Left ventricle myocardium superior (tissue), 1 donor: ENCODE measurements around the gene USP7. TPM values are rescaled to one million over a fixed set of nuclear protein-coding genes. Genes with fewer than 3 reads are reported as not detected.

ENCODE experiments used
- ATAC-seq: fragments of 200-7000 bp; cut with Tn5 transposase; one replicate; pipeline ENCODE4 v1.9.1; 2020; ENCODE audit warnings: mild to moderate bottlenecking, moderate library complexity
- DNase-seq: peaks from one replicate; pipeline ENCODE4 v3.0.0-alpha.2; 2020
- intact Hi-C: fragments of 100-400 bp; cut with micrococcal nuclease; formaldehyde crosslinking; loops from one replicate; pipeline ENCODE4 v1.11.0; 2022
- total RNA-seq: library from RNA; stranded (reverse); fragmentation: NEBNext Ultra II Directional; extraction: Animal tissue kit (Norgen Biotek cat#: 25700); gene quantifications from one replicate; pipeline ENCODE4 v1.2.1, GENCODE V29; 2021
- donor health status: DM: no; HTN: yes; CAD: no; lungs with severe emphysema.

Gene USP7
- total RNA-seq, 1 donor from 2014 or later, result 68.0 TPM

GRCh38 chr16:8868416-8869211 is 95.1 kb downstream of the USP7 start, which contains the start of gene CARHSP1:
Gene CARHSP1, minus strand, starts transcription at chr16:8869006. Its CDS starts 9,678 bp downstream, at chr16:8859328.
- ATAC-seq, result peak; percentile 91
- intact Hi-C loops, result no loop called here

DNA sequence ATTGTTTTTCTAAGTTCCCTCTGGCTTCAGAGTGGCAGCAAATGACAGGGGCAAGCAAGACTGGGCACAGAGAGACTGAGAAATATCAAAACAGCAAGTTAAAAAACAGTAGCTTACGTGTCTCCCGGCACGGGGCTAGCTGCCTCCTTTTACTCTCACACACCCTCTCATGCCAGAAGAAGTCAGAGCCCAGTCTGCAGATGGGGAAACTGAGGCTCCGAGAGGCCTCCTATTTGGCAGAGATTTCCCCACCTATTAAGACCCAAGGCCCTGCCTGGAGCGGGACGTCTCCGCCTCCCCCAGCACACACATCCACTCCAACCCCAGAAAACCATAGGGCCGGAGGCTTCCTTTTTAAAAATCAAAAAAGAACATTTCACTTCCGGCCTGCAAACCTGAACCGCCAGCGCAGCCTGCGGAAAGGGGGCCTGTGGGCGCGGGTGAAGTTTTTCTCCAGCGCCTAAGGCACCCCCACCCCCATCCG is 95.7 kb downstream of the USP7 start:
- ATAC-seq (no peak), DNase-seq (no peak)
- intact Hi-C loops, result no loop called here

More at GRCh38 chr16:8868416-8869211, 95.1 kb downstream of the USP7 start, which contains the start of gene CARHSP1:
- DNase-seq, result peak; percentile 91

DNA sequence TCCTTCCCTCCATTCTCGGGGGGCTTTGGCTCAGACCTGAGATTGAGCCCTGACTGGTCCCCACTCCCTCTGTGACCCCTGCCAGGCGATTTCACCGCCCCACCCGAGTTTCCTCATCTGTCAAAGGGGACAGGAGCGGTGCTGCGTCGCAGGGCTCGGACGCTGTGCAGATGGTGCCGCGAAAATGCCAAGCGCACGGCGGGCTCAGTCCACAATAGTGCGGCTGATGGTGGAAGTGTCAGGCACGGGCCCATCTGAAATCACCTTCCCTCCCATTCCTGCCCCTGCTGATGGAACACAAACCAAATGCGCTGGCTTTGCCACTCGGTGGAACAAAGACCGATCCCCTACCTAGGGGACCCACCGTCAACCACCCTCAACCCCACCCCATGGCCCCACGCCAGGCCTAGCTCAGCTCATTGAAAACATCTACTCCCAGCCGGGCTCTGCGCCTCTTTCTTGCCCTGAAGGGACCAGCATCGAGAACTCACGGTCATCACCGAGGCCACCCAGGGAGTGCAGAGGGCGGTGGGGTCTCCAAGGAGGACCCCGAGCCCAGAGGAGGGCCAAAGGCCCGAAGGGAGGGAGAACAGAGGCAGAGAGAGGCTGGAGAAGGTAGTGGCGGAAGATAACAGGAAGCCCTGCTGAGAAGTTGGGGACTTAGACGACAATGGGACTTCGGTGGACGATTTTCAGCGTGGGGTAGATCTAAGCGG is 96.3 kb downstream of the USP7 start:
- intact Hi-C loops, result no loop called here
- DNase-seq (peak; percentile 72), ATAC-seq (no peak)

DNA sequence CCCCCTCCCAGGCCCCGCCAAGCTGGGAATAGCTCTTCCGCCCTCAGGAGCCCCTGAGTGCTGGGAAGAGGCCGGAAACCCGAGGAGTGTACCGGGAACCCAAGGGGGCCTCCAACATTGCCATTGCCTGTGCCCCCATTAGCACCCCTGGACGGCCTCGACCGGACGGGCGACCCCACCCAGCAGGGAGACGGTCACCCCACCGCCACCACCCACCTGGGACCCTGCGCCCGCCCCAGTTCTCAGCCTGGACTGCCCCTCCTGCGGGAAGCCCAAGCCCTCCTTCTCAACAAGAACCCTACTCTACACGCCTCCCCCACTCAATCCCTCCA is 96.9 kb downstream of the USP7 start:
- ATAC-seq (no peak), DNase-seq (no peak)
- intact Hi-C loops, result no loop called here

GRCh38 chr16:8866118-8866883 is 97.4 kb downstream of the USP7 start:
- DNase-seq (peak; percentile 76), ATAC-seq (peak; percentile 7)
- intact Hi-C loops, result no loop called here

DNA sequence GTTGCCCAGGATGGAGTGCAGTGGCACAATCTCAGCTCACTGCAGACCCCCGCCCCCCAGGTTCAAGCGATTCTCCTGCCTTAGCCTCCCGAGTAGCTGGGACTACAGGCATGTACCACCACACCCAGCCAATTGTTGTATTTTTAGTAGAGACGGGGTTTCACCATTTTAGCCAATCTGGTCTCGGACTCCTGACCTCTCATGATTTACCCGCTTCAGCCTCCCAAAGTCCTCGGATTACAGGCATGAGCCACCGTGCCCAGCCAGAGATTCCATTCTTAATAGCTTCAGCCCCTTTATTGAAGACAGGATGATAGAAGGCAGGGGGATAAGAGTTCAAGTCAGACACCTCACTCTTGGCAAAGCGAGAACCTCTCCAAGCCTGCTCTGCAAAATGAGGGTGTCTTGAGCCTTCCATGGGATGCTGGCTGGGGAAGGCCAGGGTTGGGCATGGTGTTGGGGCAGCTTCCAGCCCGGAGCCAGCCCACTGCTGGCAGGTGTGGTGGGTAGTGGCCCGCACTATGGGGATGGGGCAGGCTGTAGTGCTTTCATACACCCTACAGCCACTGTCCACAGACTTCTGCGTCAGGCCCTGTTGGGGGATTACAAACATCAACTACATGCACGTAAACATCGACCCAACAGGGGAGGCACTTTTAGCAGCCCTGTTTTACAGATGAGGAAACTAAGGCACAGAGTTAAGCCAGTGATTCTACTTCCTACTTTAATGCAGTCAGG is 98.4 kb downstream of the USP7 start:
- DNase-seq (no peak), ATAC-seq (no peak)
- intact Hi-C loops, result no loop called here

DNA sequence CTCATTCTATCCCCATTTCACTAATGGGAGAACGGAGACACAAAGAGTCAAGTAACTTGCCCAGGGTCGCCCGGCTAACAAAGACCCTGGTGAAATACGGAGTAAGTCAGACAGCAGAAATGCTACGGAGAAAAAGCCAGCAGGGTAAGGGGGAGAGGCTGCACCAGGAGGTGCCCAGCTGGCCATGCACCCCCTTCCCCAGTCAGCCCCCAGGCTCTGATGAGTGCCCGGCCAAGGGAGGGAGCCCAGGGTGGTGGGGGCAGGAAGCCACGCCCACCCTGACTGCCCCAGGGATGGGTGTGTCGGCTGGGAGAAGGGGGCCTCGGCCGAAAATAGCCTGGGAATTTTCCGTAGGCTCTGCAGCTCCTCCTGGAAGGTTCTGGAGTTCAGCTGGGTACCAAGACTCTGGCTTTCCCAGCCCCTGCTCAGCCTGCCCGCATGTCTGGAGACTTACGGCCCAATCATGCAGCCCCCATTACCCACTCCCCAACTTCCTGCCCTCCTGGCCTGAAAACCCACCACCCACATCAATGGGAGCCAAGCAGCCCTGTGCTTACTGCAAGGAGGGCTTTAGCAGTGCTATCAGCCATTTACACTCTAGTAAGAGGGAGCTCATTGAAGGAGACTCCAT is 99.1 kb downstream of the USP7 start:
- ATAC-seq (no peak), DNase-seq (no peak)
- intact Hi-C loops, result no loop called here

GRCh38 chr16:8863594-8864424 is 99.9 kb downstream of the USP7 start:
- intact Hi-C loops, result no loop called here
- DNase-seq (peak; percentile 59), ATAC-seq (peak; percentile 8)

- intact Hi-C loops, result no loop called here
- DNase-seq (peak; percentile 29), ATAC-seq (no peak)
These were observed 101.2 kb downstream of the USP7 start for GRCh38 chr16:8862309-8863130.

GRCh38 chr16:8861563-8862308 is 102.0 kb downstream of the USP7 start:
- DNase-seq, result peak; percentile 71
- ATAC-seq, result peak; percentile 65
- intact Hi-C loops, result no loop called here

DNA sequence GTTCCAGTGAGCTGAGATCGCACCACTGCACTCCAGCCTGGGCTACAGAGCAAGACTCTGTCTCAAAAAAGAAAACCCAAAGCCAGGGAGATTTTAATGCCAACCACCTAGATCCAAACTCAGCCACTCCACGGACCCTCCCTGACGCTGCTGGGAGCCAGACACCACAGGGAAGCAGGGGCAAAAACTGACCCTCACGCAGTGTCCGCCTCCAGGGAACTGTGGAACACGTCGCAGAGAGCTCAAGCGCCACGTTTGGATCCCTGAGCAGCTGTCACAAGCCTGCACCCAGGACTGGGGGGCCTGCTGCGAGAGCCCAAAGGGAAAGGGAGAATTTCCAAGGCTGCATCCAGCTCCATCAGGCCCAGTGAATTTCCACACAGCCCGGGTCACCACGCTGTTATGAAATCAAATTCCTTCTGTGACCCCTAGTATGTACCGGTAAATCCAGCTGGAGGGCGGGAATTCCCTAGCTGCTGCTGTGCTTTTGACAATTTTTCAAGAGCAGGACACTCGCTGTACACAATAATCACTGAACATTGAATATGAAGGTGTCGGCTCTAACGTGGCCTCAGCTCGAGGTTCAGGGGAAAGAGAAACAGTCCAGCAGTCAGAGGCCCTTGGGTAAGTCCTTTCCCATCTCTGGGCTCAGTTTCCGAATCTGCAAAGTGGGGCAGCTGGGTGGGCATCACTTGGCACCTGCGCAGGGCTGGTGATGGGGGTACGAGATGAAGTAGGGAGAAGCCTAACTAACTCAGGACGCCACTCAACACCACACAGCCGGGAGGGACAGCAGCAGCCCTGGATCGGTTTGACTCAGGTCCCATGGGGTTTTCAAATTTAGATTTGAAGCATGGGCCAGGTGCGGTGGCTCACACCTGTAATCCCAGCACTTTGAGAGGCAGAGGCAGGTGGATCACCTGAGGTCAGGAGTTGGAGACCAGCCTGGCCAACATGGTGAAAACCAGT is 103.5 kb downstream of the USP7 start:
- DNase-seq, result peak; percentile 61
- ATAC-seq, result peak; percentile 50
- intact Hi-C loops, result no loop called here

DNA sequence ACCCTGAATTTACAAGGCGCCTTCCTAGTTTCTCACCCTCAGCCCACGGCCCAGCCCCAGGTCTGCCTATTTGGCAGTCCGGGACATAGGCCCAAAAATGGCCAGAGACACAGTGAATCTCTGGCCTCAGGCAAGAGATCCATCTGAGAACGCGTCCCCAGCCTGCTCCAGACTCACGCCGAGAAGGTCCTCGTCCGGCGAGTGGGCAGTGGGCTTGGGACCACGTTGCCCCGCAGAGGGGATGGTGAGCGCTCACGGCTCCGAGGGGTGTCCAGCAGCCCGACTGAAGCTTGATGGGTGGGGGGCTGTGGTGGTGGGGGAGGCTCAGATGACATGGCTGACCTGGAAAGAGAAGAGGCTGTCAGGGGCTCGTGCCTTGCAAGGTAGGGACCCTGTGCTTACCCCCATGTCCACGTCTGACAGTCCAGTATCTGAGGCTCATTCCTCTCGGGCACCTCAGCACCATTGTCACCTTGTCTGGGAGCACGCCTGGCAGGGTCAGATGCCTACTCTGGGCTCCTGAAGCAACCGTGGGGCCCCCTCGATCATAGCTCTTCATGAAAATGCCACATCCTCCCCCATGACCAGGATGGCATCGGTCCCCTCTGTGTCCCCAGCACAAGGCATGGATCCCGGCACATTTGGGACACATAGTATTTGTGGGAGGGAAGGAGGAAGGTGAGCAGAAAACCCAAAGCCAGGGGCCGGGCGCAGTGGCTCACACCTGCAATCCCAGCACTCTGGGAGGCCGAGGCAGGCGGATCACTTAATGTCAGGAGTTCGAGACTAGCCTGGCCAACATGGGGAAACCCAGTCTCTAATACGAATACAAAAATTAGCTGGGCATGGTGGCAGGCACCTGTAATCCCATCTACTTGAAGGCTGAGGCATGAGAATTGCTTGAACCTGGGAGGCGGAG is 104.5 kb downstream of the USP7 start:
- DNase-seq (peak; percentile 23), ATAC-seq (no peak)

DNA sequence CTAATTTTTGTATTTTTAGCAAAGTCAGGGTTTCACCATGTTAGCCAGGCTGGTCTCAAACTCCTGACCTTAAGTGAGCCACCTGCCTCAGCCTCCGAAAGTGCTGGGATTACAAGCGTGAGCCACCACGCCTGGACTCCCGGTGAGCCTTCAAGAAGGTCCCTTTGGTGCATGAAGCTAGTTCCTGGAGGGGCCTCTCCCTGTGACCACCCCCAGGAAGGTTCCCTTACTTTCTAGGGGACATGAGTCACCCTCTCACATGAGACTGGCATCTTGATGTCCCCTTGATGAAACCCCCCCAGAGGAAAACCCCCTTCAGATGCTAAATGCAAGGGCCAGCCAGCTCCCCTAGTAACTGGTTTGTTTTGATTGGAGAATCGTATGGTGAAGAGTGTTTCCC is 107.7 kb downstream of the USP7 start:
- intact Hi-C loops, result no loop called here
- DNase-seq, result no peak

More for the DNA sequence above, 104.5 kb downstream of the USP7 start:
- intact Hi-C loops, result no loop called here

More for the DNA sequence above, 107.7 kb downstream of the USP7 start:
- no peak for ATAC-seq
